Caco-2 (cell line): ENCODE measurements around the gene CAMK2D. TPM values are rescaled to one million over a fixed set of nuclear protein-coding genes. Genes with fewer than 3 reads are reported as not detected.

Experiments used
- BruUV-seq: library from RNA; stranded (reverse); fragments of 400-500 nt; replicated peaks from 2 replicates; lab custom pipeline; 2021; lab: Mats Ljungman, UMichigan
- CTCF ChIA-PET: fragments of 300-600 bp; sonication (Branson Sonifier 250); formaldehyde crosslinking; loops from one replicate; lab custom pipeline; 2022; ENCODE audit warnings: antibody characterized with exemption; lab: Charles Lee
- POLR2A ChIA-PET: fragments of 300-600 bp; sonication (Branson Sonifier 250); formaldehyde crosslinking; loops from one replicate; lab custom pipeline; 2022; ENCODE audit warnings: antibody characterized with exemption; lab: Charles Lee
- DNase-seq, 2 experiments: peaks; one replicate each; pipeline versions ENCODE4 v3.0.0 to v3.0.0-alpha.2; 2020 to 2022
- H3K27me3 ChIP-seq: replicated peaks from 2 replicates; pipeline ENCODE4 v1.6.0; 2011; ENCODE audit warnings: low read length; ENCODE audit not compliant: control insufficient read depth, insufficient read depth
- H3K36me3 ChIP-seq: 2 replicates; pipeline ENCODE4 v1.5.1; 2011; ENCODE audit warnings: low read length; ENCODE audit not compliant: control insufficient read depth, insufficient read depth
- H3K4me1 ChIP-seq: fragments of 250-450 bp; sonication (Bioruptor Pico); 2 replicates; pipeline ENCODE4 v1.5.1; 2020; ENCODE audit warnings: mild to moderate bottlenecking
- H3K4me3 ChIP-seq: 2 replicates; pipeline ENCODE4 v1.5.1; 2011; ENCODE audit warnings: low read depth, mild to moderate bottlenecking, control low read depth, low read length
- H3K9me3 ChIP-seq: fragments of 250-450 bp; sonication (Bioruptor Pico); 2 replicates; pipeline ENCODE4 v1.5.1; 2020; ENCODE audit warnings: mild to moderate bottlenecking, moderate library complexity
- H3K27ac Mint-ChIP-seq: one replicate; pipeline ENCODE4 v1.8.0; 2022; ENCODE audit warnings: mixed read lengths; ENCODE audit not compliant: unreplicated experiment
- H3K27me3 Mint-ChIP-seq: one replicate; pipeline ENCODE4 v1.8.0; 2022; ENCODE audit warnings: mixed read lengths; ENCODE audit not compliant: insufficient read depth, unreplicated experiment
- H3K36me3 Mint-ChIP-seq: one replicate; pipeline ENCODE4 v1.8.0; 2022; ENCODE audit warnings: mild to moderate bottlenecking, mixed read lengths; ENCODE audit not compliant: insufficient read depth, unreplicated experiment
- H3K4me1 Mint-ChIP-seq: one replicate; pipeline ENCODE4 v1.8.0; 2022; ENCODE audit warnings: low read depth, mixed read lengths; ENCODE audit not compliant: unreplicated experiment
- H3K4me3 Mint-ChIP-seq: one replicate; pipeline ENCODE4 v1.8.0; 2022; ENCODE audit warnings: mild to moderate bottlenecking, moderate library complexity, mixed read lengths; ENCODE audit not compliant: unreplicated experiment
- H3K9me3 Mint-ChIP-seq: one replicate; pipeline ENCODE4 v1.8.0; 2022; ENCODE audit warnings: mixed read lengths; ENCODE audit not compliant: unreplicated experiment
- intact Hi-C: fragments of 100-400 bp; cut with micrococcal nuclease; formaldehyde crosslinking; loops from one replicate; pipeline ENCODE4 v1.10.0; 2022; ENCODE audit not compliant: unreplicated experiment
- total RNA-seq: library from RNA; stranded (reverse); gene quantifications from 2 replicates; pipeline ENCODE4 v1.2.3, GENCODE V29; 2022
- TF ChIP-seq, protein P1 (sequence below), 2 experiments: fragments of 200-600 bp in 1 of 2; IDR thresholded peaks; 1 replicate in 1 of 2; 2 replicates in 1 of 2; pipeline versions ENCODE4 v1.5.1 to v1.8.0; 2011 to 2022; ENCODE audit warnings: antibody characterized with exemption in 1 of 2, control low read depth in 1 of 2, inconsistent platforms in 1 of 2, low read depth in 1 of 2, low read length in 1 of 2, mild to moderate bottlenecking in 1 of 2, moderate library complexity in 1 of 2; ENCODE audit not compliant: insufficient read depth in 1 of 2, severe bottlenecking in 1 of 2, unreplicated experiment in 1 of 2

Gene CAMK2D
- total RNA-seq, 1 experiment from 2014 or later, result 65.6 TPM

DNA sequence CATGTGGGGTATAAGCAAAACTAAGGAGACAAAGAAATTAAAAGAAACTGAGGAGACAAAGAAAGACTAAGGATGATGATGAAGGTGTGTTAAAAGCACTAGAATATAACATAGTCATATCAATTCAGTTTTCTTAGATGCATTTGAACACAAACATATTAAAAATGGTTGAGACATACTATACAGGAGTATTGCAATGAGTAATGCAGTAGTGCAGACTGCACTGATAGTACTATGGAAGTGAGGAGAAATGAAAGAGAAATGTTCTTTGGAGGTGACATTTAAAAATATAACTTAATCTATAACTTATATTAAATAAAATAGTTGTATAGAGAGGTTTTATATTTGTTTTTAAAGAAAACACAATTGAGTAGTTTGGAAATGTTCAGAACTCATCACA, 279.2 kb downstream of the CAMK2D start:
- POLR2A ChIA-PET, result no interaction called here

DNA sequence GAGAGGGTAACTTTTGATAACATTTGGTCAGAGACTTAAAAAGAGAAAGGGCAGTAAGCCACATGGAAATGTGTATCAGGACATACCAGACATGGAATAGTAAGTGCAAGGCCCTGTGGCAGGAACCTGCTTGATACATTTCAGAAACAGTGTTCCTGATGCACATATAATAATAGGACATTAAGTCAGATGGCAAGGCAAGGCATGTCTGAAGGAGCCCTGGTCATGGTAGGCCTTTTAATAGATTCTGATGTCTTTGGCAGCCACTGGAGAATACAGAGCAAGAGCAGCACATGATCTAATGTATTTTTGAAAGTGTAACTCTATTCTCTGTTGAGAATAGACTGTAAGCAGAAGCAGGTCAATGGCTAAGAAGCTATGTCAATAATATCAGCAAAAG, 279.7 kb downstream of the CAMK2D start:
- CTCF ChIA-PET, result no interaction called here
- no peaks in the 10 kb centered on the region for H3K27me3 Mint-ChIP-seq
- H3K4me3 Mint-ChIP-seq, result no peak overlapping the region
- Histone ChIP-seq H3K36me3 (no peaks in the 10 kb centered on the region; the same call in 1 of the 2 replicates), H3K4me3 (no peak overlapping the region), H3K4me1 (no peaks in the 10 kb centered on the region), H3K27me3 (no peaks in the 10 kb centered on the region), H3K9me3 (peaks cover 6% of the 10 kb centered on the region)
- H3K4me1 Mint-ChIP-seq, result no peaks in the 10 kb centered on the region
- DNase-seq, result no peak
- BruUV-seq, result no TSS peak
- peaks cover 19% of the 10 kb centered on the region for H3K36me3 Mint-ChIP-seq
- H3K27ac Mint-ChIP-seq, result no peak overlapping the region
- H3K9me3 Mint-ChIP-seq, result no peaks in the 10 kb centered on the region
- POLR2A ChIA-PET, result no interaction called here
- TF ChIP-seq, protein P1, sequence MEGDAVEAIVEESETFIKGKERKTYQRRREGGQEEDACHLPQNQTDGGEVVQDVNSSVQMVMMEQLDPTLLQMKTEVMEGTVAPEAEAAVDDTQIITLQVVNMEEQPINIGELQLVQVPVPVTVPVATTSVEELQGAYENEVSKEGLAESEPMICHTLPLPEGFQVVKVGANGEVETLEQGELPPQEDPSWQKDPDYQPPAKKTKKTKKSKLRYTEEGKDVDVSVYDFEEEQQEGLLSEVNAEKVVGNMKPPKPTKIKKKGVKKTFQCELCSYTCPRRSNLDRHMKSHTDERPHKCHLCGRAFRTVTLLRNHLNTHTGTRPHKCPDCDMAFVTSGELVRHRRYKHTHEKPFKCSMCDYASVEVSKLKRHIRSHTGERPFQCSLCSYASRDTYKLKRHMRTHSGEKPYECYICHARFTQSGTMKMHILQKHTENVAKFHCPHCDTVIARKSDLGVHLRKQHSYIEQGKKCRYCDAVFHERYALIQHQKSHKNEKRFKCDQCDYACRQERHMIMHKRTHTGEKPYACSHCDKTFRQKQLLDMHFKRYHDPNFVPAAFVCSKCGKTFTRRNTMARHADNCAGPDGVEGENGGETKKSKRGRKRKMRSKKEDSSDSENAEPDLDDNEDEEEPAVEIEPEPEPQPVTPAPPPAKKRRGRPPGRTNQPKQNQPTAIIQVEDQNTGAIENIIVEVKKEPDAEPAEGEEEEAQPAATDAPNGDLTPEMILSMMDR (IDR thresholded peaks at IDR 0.05; ENCODE audit: insufficient read depth in 1 of 2, low read depth in 1 of 2, low read length in 1 of 2, severe bottlenecking in 1 of 2, unreplicated experiment in 1 of 2), result no peak
- intact Hi-C loops, result no loop called here

More for the DNA sequence above, 279.2 kb downstream of the CAMK2D start:
- no peak overlapping the region for H3K4me3 ChIP-seq
- CTCF ChIA-PET, result no interaction called here
- no peak for DNase-seq
- peaks cover under 1% of the 10 kb centered on the region for H3K9me3 ChIP-seq
- no peaks in the 10 kb centered on the region for H3K27me3 ChIP-seq
- no peaks in the 10 kb centered on the region for H3K9me3 Mint-ChIP-seq
- intact Hi-C loops, result no loop called here
- no peaks in the 10 kb centered on the region for H3K4me1 ChIP-seq
- H3K4me1 Mint-ChIP-seq, result no peaks in the 10 kb centered on the region
- no peak overlapping the region for H3K27ac Mint-ChIP-seq
- H3K36me3 Mint-ChIP-seq, result peaks cover 17% of the 10 kb centered on the region
- H3K36me3 ChIP-seq, result no peaks in the 10 kb centered on the region
- no peak overlapping the region for H3K4me3 Mint-ChIP-seq
- TF ChIP-seq, protein P1 (IDR thresholded peaks at IDR 0.05; ENCODE audit: insufficient read depth in 1 of 2, low read depth in 1 of 2, low read length in 1 of 2, severe bottlenecking in 1 of 2, unreplicated experiment in 1 of 2), result no peak
- H3K27me3 Mint-ChIP-seq, result no peaks in the 10 kb centered on the region
- no TSS peak for BruUV-seq

DNA sequence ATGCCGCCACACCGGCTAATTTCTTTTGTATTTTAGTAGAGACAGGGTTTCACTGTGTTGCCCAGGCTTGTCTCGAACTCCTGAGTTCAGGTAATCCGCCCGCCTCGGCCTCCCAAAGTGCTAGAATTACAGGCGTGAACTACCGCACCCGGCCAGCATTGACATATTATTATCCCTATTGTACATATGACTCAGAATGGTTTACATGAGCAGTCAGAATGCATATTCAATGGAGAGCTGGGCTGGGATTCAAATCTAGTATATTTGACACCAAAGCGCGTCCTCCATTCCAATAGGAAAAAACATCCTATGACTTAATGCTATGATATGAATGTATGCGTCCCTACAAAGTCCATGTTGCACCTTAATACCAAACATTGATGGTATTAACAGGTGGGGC, 281.4 kb downstream of the CAMK2D start:
- Mint-ChIP-seq H3K27ac (no peak overlapping the region), H3K36me3 (peaks cover 27% of the 10 kb centered on the region), H3K27me3 (no peaks in the 10 kb centered on the region), H3K4me1 (no peaks in the 10 kb centered on the region), H3K4me3 (no peak overlapping the region), H3K9me3 (no peaks in the 10 kb centered on the region)
- intact Hi-C loops, result no loop called here
- H3K27me3 ChIP-seq, result no peaks in the 10 kb centered on the region
- H3K4me1 ChIP-seq, result peaks cover 13% of the 10 kb centered on the region; the same call in 1 of the 2 replicates
- no peak for DNase-seq
- no peak overlapping the region for H3K4me3 ChIP-seq
- TF ChIP-seq, protein P1 (IDR thresholded peaks at IDR 0.05; ENCODE audit: insufficient read depth in 1 of 2, low read depth in 1 of 2, low read length in 1 of 2, severe bottlenecking in 1 of 2, unreplicated experiment in 1 of 2), result no peak
- ChIA-PET POLR2A (no interaction called here), CTCF (no interaction called here)
- H3K36me3 ChIP-seq, result no peaks in the 10 kb centered on the region; the same call in 1 of the 2 replicates
- no TSS peak for BruUV-seq
- H3K9me3 ChIP-seq, result peaks cover 10% of the 10 kb centered on the region
